OCI-LY1 (cell line): ENCODE results near the gene METAP1D.

Experiments
- EZH2 ChIP-seq: fragments of 200-600 bp; sonication (generic), shearing (Covaris generic); IDR thresholded peaks from 2 replicates; pipeline ENCODE4 v1.8.0; 2017; ENCODE audit warnings: borderline replicate concordance, mixed run types, mild to moderate bottlenecking, antibody characterized with exemption, low read length, moderate library complexity, mixed read lengths
- TF ChIP-seq, protein P1 (sequence below): fragments of 200-600 bp; sonication (generic), shearing (Covaris generic); IDR thresholded peaks from 2 replicates; pipeline ENCODE4 v1.5.1; 2017; ENCODE audit warnings: mild to moderate bottlenecking, antibody characterized with exemption, low read length, moderate library complexity, mixed read lengths

DNA sequence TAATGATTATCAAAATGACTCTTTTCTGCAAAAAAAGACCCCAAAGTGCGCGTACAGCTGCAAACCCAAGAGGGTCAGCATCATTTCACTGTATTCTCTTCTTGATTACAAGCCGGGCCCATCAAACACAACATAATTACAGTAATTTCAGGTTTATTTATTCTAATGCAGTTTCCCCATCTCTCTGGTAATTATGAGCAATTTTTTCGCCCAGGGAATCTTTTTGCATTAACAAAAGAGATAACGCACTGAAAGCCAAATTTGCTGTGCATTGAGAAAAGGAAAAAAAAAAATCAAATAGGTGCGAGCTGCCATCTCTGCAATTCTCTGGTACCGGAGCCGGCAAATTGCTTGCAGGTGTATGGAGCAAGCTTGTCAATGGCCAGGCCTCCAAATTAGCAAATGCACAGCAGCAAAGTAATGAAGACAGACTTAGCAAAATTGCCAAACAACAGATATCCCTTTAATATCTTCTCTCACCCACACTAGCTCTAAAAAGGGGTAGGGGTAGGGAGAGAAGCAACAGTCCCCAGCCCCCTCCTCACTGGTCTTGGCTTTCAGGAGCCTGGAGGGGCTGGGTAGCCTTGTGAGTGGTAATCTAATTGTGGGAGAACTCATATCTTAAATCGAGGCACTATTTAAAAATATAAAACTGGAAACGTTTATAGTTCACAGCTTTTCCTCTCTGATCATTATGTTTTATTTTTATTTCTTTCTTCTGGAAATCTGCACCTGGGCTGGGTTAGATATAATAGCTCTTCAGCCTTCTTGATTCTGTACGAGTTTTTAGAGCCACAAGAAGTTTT is 92.2 kb downstream of the METAP1D start:
- TF ChIP-seq, protein P1, sequence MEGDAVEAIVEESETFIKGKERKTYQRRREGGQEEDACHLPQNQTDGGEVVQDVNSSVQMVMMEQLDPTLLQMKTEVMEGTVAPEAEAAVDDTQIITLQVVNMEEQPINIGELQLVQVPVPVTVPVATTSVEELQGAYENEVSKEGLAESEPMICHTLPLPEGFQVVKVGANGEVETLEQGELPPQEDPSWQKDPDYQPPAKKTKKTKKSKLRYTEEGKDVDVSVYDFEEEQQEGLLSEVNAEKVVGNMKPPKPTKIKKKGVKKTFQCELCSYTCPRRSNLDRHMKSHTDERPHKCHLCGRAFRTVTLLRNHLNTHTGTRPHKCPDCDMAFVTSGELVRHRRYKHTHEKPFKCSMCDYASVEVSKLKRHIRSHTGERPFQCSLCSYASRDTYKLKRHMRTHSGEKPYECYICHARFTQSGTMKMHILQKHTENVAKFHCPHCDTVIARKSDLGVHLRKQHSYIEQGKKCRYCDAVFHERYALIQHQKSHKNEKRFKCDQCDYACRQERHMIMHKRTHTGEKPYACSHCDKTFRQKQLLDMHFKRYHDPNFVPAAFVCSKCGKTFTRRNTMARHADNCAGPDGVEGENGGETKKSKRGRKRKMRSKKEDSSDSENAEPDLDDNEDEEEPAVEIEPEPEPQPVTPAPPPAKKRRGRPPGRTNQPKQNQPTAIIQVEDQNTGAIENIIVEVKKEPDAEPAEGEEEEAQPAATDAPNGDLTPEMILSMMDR: no peak
- no peak for TF ChIP-seq EZH2
